H9 (cell line): ENCODE results near the gene PF4V1. TPM values are rescaled to one million over a fixed set of nuclear protein-coding genes. Genes with fewer than 3 reads are reported as not detected.

Experiments
- DNase-seq: peaks from one replicate; pipeline ENCODE4 v3.0.0-alpha.2; 2017
- H2AFZ ChIP-seq: one replicate; pipeline ENCODE4 v1.6.1; 2013; ENCODE audit warnings: mild to moderate bottlenecking, low read length, control low read depth, moderate library complexity
- H2AK5ac ChIP-seq: 2 replicates; pipeline ENCODE4 v1.6.1; 2013; ENCODE audit warnings: low read length, control low read depth, mixed read lengths; ENCODE audit not compliant: insufficient read length
- H2BK120ac ChIP-seq: one replicate; pipeline ENCODE4 v1.6.1; 2013; ENCODE audit warnings: low read depth, mild to moderate bottlenecking, low read length, control low read depth, inconsistent platforms; ENCODE audit not compliant: poor library complexity, severe bottlenecking
- H2BK12ac ChIP-seq: 2 replicates; pipeline ENCODE4 v1.6.1; 2013; ENCODE audit warnings: low read length, control low read depth, mixed read lengths, low read depth; ENCODE audit not compliant: insufficient read length
- H2BK15ac ChIP-seq: 2 replicates; pipeline ENCODE4 v1.6.1; 2013; ENCODE audit warnings: low read depth, low read length, control low read depth
- H2BK20ac ChIP-seq: one replicate; pipeline ENCODE4 v1.6.1; 2013; ENCODE audit warnings: low read depth, mild to moderate bottlenecking, low read length, control low read depth, inconsistent platforms; ENCODE audit not compliant: poor library complexity, severe bottlenecking
- H2BK5ac ChIP-seq: 2 replicates; pipeline ENCODE4 v1.6.1; 2013; ENCODE audit warnings: low read length, control low read depth, mixed read lengths; ENCODE audit not compliant: insufficient read length
- H3K14ac ChIP-seq: 2 replicates; pipeline ENCODE4 v1.6.1; 2013; ENCODE audit warnings: low read length, control low read depth; ENCODE audit not compliant: insufficient read depth
- H3K18ac ChIP-seq: 2 replicates; pipeline ENCODE4 v1.6.1; 2013; ENCODE audit warnings: low read depth, mild to moderate bottlenecking, mixed read lengths, low read length, control low read depth; ENCODE audit not compliant: insufficient read length
- H3K23ac ChIP-seq: 2 replicates; pipeline ENCODE4 v1.6.1; 2013; ENCODE audit warnings: low read length, control low read depth, mixed read lengths, low read depth; ENCODE audit not compliant: insufficient read length
- H3K23me2 ChIP-seq: 2 replicates; pipeline ENCODE4 v1.6.1; 2013; ENCODE audit warnings: low read depth, mild to moderate bottlenecking, mixed read lengths, low read length, control low read depth; ENCODE audit not compliant: insufficient read length, poor library complexity, severe bottlenecking
- H3K27ac ChIP-seq: 2 replicates; pipeline ENCODE4 v1.5.1; 2013; ENCODE audit warnings: low read length, control low read depth, mixed read lengths, low read depth; ENCODE audit not compliant: insufficient read length
- H3K27me3 ChIP-seq: 2 replicates; pipeline ENCODE4 v1.6.1; 2013; ENCODE audit warnings: low read length, control low read depth, inconsistent platforms; ENCODE audit not compliant: insufficient read depth
- H3K4ac ChIP-seq: 2 replicates; pipeline ENCODE4 v1.6.1; 2013; ENCODE audit warnings: low read depth, mild to moderate bottlenecking, control low read depth, inconsistent platforms, low read length, moderate library complexity
- H3K4me1 ChIP-seq: 2 replicates; pipeline ENCODE4 v1.6.1; 2013; ENCODE audit warnings: low read length, control low read depth, inconsistent platforms; ENCODE audit not compliant: insufficient read depth
- H3K4me2 ChIP-seq: 2 replicates; pipeline ENCODE4 v1.6.1; 2013; ENCODE audit warnings: low read length, control low read depth, mixed read lengths; ENCODE audit not compliant: insufficient read length, insufficient read depth
- H3K56ac ChIP-seq: 2 replicates; pipeline ENCODE4 v1.6.1; 2013; ENCODE audit warnings: low read depth, mild to moderate bottlenecking, mixed read lengths, low read length, control low read depth; ENCODE audit not compliant: insufficient read length
- H3K79me1 ChIP-seq: 2 replicates; pipeline ENCODE4 v1.6.1; 2013; ENCODE audit warnings: low read depth, mild to moderate bottlenecking, moderate library complexity, low read length, control low read depth, inconsistent platforms; ENCODE audit not compliant: insufficient read depth, poor library complexity, severe bottlenecking
- H3K79me2 ChIP-seq: 2 replicates; pipeline ENCODE4 v1.6.1; 2013; ENCODE audit warnings: low read length, control low read depth, inconsistent platforms; ENCODE audit not compliant: insufficient read depth
- H3K9ac ChIP-seq: 2 replicates; pipeline ENCODE4 v1.6.1; 2013; ENCODE audit warnings: low read length, control low read depth, mixed read lengths; ENCODE audit not compliant: insufficient read length; ENCODE audit errors: extremely low read depth
- H3K9me3 ChIP-seq: one replicate; pipeline ENCODE4 v1.6.1; 2013; ENCODE audit warnings: low read depth, low read length, inconsistent platforms; ENCODE audit not compliant: control insufficient read depth
- H3T11ph ChIP-seq: one replicate; pipeline ENCODE4 v1.6.1; 2013; ENCODE audit warnings: mild to moderate bottlenecking, low read length, control low read depth, inconsistent platforms
- H4K20me1 ChIP-seq: one replicate; pipeline ENCODE4 v1.6.1; 2013; ENCODE audit not compliant: control insufficient read depth, insufficient read length, insufficient read depth
- H4K5ac ChIP-seq: 2 replicates; pipeline ENCODE4 v1.6.1; 2013; ENCODE audit warnings: low read depth, mild to moderate bottlenecking, mixed read lengths, low read length, control low read depth; ENCODE audit not compliant: insufficient read length
- H4K8ac ChIP-seq: replicated peaks from 2 replicates; pipeline ENCODE4 v1.6.1; 2013; ENCODE audit warnings: low read length, control low read depth, mixed read lengths, low read depth; ENCODE audit not compliant: insufficient read length
- H4K91ac ChIP-seq: 2 replicates; pipeline ENCODE4 v1.6.1; 2013; ENCODE audit warnings: low read depth, mild to moderate bottlenecking, moderate library complexity, mixed read lengths, low read length, control low read depth; ENCODE audit not compliant: insufficient read length
- H3K27ac Mint-ChIP-seq, 3 experiments: 2 replicates in 2 of 3; 3 replicates in 1 of 3; pipeline ENCODE4 v1.8.0; 2020 to 2021; ENCODE audit warnings: mixed read lengths in 3 of 3, mild to moderate bottlenecking in 1 of 3, moderate library complexity in 1 of 3
- H3K27me3 Mint-ChIP-seq: 2 replicates; pipeline ENCODE4 v1.8.0; 2021; ENCODE audit warnings: low read depth, mild to moderate bottlenecking, moderate library complexity, mixed read lengths
- H3K36me3 Mint-ChIP-seq, 3 experiments: 2 replicates in 2 of 3; 3 replicates in 1 of 3; pipeline ENCODE4 v1.8.0; 2020 to 2021; ENCODE audit warnings: low read depth in 3 of 3, mixed read lengths in 3 of 3; ENCODE audit not compliant: insufficient read depth in 1 of 3
- H3K4me1 Mint-ChIP-seq, 2 experiments: 2 replicates each; pipeline ENCODE4 v1.8.0; 2020; ENCODE audit warnings: mixed read lengths in 2 of 2
- H3K4me3 Mint-ChIP-seq, 2 experiments: 2 replicates in 1 of 2; 3 replicates in 1 of 2; pipeline ENCODE4 v1.8.0; 2020 to 2021; ENCODE audit warnings: mild to moderate bottlenecking in 2 of 2, mixed read lengths in 2 of 2, moderate library complexity in 1 of 2
- H3K9me3 Mint-ChIP-seq, 2 experiments: 2 replicates in 1 of 2; 3 replicates in 1 of 2; pipeline ENCODE4 v1.8.0; 2020; ENCODE audit warnings: mild to moderate bottlenecking in 2 of 2, mixed read lengths in 2 of 2, moderate library complexity in 1 of 2
- WGBS: extraction: QIAGEN DNeasy Blood & Tissue Kit; methylation state at CpG from one replicate; pipeline ENCODE4 v1.1.7; 2013; ENCODE audit warnings: missing lambda C conversion rate, low lambda C conversion rate, mixed read lengths; ENCODE audit not compliant: insufficient read length; ENCODE audit errors: extremely low coverage; 5-methylcytosine and 5-hydroxymethylcytosine counted together
- total RNA-seq: library from RNA; stranded (reverse); gene quantifications from 2 replicates; pipeline ENCODE4 v1.2.1, GENCODE V29; 2021
- TF ChIP-seq, protein P1 (sequence below): fragments of 200-600 bp; sonication (generic); conservative IDR thresholded peaks from 3 replicates; pipeline ENCODE4 v1.8.0; 2021; ENCODE audit warnings: antibody characterized with exemption, mild to moderate bottlenecking

PF4V1 gene
- total RNA-seq, 1 experiment from 2014 or later: not detected

DNA sequence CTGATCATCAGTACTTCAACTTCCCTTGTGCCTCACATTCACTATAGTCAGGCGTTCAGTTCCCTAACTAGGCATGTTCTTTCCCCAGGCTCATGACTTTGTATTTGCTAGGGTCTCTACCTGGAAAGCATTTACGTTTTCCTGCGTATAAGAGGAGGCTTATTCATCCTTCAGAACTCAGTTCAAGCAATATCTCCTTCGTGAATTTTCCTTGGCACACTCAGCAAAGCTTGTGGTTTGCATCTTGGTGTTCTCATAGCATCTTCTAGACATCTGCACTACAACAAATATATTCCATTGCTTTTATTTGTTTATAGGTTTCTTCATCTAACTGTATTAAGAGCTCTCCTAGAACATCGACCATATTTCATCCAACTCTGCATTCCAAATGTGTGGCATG is 14.0 kb upstream of the PF4V1 start:
- Histone ChIP-seq H2BK120ac (no peak overlapping the region), H3K79me1 (no peaks in the 10 kb centered on the region), H4K5ac (no peak overlapping the region), H3K4me1 (no peaks in the 10 kb centered on the region), H3K23me2 (peaks cover 3% of the 10 kb centered on the region), H2BK20ac (no peak overlapping the region), H3K9me3 (no peaks in the 10 kb centered on the region), H4K8ac (no peak overlapping the region), H3K27ac (no peak overlapping the region), H3K14ac (no peak overlapping the region), H3K79me2 (no peaks in the 10 kb centered on the region), H3K18ac (no peak overlapping the region), H3K23ac (no peak overlapping the region), H2AK5ac (no peak overlapping the region), H2BK15ac (no peak overlapping the region), H3K9ac (no peak overlapping the region), H3K4ac (no peak overlapping the region), H3T11ph (no peak overlapping the region), H3K4me2 (no peak overlapping the region), H4K91ac (no peak overlapping the region), H4K20me1 (no peaks in the 10 kb centered on the region), H3K56ac (no peak overlapping the region), H3K27me3 (no peaks in the 10 kb centered on the region; the same call in 1 of the 2 replicates), H2BK12ac (no peak overlapping the region), H2AFZ (no peak overlapping the region), H2BK5ac (no peak overlapping the region)
- H3K9me3 Mint-ChIP-seq: no peaks in the 10 kb centered on the region
- DNase-seq: no peak
- H3K27ac Mint-ChIP-seq: no peak overlapping the region
- peaks cover 36% of the 10 kb centered on the region for H3K27me3 Mint-ChIP-seq
- H3K36me3 Mint-ChIP-seq: no peaks in the 10 kb centered on the region; a peak in 1 of 7 replicates
- TF ChIP-seq, protein P1, sequence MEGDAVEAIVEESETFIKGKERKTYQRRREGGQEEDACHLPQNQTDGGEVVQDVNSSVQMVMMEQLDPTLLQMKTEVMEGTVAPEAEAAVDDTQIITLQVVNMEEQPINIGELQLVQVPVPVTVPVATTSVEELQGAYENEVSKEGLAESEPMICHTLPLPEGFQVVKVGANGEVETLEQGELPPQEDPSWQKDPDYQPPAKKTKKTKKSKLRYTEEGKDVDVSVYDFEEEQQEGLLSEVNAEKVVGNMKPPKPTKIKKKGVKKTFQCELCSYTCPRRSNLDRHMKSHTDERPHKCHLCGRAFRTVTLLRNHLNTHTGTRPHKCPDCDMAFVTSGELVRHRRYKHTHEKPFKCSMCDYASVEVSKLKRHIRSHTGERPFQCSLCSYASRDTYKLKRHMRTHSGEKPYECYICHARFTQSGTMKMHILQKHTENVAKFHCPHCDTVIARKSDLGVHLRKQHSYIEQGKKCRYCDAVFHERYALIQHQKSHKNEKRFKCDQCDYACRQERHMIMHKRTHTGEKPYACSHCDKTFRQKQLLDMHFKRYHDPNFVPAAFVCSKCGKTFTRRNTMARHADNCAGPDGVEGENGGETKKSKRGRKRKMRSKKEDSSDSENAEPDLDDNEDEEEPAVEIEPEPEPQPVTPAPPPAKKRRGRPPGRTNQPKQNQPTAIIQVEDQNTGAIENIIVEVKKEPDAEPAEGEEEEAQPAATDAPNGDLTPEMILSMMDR: no peak
- no peak overlapping the region for H3K4me3 Mint-ChIP-seq
- peaks cover 8 to 11% of the 10 kb centered on the region in 2 experiments; a peak in 2 of 4 replicates for H3K4me1 Mint-ChIP-seq
- no CpG with 5 or more reads among the region's 5 CpGs for WGBS
